ENCODE data around the gene FNIP2. TPM values are rescaled to one million over a fixed set of nuclear protein-coding genes. Genes with fewer than 3 reads are reported as not detected.
A peak's percentile ranks its signal among the peaks of the same experiment; 100 is the strongest.

FNIP2 gene
- total and polyA plus RNA-seq, 10 of the 15 experiments (the other 5 are each of a cell fraction or from before 2014, with no cell fraction given): 0.03 to 0.38 (median 0.15) TPM

GRCh38 chr4:158776106-158776505, 7.3 kb downstream of the FNIP2 start (continued):
- TF ChIP-seq E2F8 (IDR thresholded peaks at IDR 0.05; ENCODE audit: low read depth, partially characterized antibody): no peak
- no peak for TF ChIP-seq HCFC1 (IDR thresholded peaks at IDR 0.05; ENCODE audit: low read length)
- no peak for TF ChIP-seq WRNIP1 (IDR thresholded peaks at IDR 0.05; ENCODE audit: borderline replicate concordance, low read depth, low read length)
- no peak for TF ChIP-seq ZNF207 (IDR thresholded peaks at IDR 0.05; ENCODE audit: borderline replicate concordance)
- no peak for TF ChIP-seq CREB1 (IDR thresholded peaks at IDR 0.05; ENCODE audit: low read depth)

- 66% methylated on average over 6 of the region's 6 CpGs for WGBS (ENCODE audit: insufficient coverage, insufficient replicate concordance, low lambda C conversion rate, missing lambda C conversion rate)
- H4K20me1 ChIP-seq (ENCODE audit: control insufficient read depth, insufficient read depth): no peaks in the 10 kb centered on the region
- no peak overlapping the region for H3K27ac ChIP-seq (ENCODE audit: control insufficient read depth, insufficient read depth)
- ChIA-PET SMC1A (ENCODE audit: uncharacterized antibody, unreplicated experiment) (interaction anchor here (0.9 to 2.5 kb wide), 6 partner anchors 28 to 74 kb away, joined by 3 to 11 read pairs (median 5); no protein-coding TSS in a partner anchor), POLR2A (no interaction called here), CTCF (interaction anchor here (1.5 to 3.0 kb wide), 3 partner anchors 8 to 74 kb away, joined by 4 to 10 read pairs (median 8); partner anchors contain the start of gene FNIP2), RAD21 (ENCODE audit: unreplicated experiment) (interaction anchor here (1.0 to 1.6 kb wide), 3 partner anchors 18 to 50 kb away, joined by 3 to 4 read pairs (median 3); no protein-coding TSS in a partner anchor)
- H3K9ac ChIP-seq (ENCODE audit: control insufficient read depth, insufficient read depth, low read length): no peak overlapping the region
- no TSS peak for BruUV-seq (replicated peaks)
- H3K4me3 ChIP-seq: no peak overlapping the region
- H3K4me1 ChIP-seq (ENCODE audit: control insufficient read depth, insufficient read depth, low read length): peaks cover 10% of the 10 kb centered on the region; the same call in 1 of the 2 replicates
- peak overlapping the region; percentile 55 for H3K4me2 ChIP-seq (ENCODE audit: control insufficient read depth, insufficient read depth)
- H3K79me2 ChIP-seq (ENCODE audit: control insufficient read depth, insufficient read depth, low read length): peaks cover 23% of the 10 kb centered on the region
- FAIRE-seq (no peak), DNase-seq (ENCODE audit: low read depth, low spot score) (no peak), ATAC-seq (no peak)
- TF ChIP-seq RBBP5 (conservative IDR thresholded peaks at IDR 0.05) (no peak), NBN (IDR thresholded peaks at IDR 0.05) (no peak)
- H3K27me3 ChIP-seq (replicated peaks in 1 of 2; ENCODE audit: control insufficient read depth in 2 of 2, insufficient read depth in 2 of 2, low read length in 1 of 2): 0 out of 4 replicates have a peak, but pooled peaks cover 0 to 2% of the 10 kb centered on the region in 2 experiments
- H3K36me3 ChIP-seq (ENCODE audit: control insufficient read depth in 2 of 2, insufficient read depth in 2 of 2, low read length in 1 of 2): no peaks in the 10 kb centered on the region
- H3K9me3 ChIP-seq (replicated peaks; ENCODE audit: control insufficient read depth, insufficient read depth, low read length): no peaks in the 10 kb centered on the region
- in situ Hi-C loops (cut with MboI): no loop called here
- intact Hi-C loops (cut with micrococcal nuclease; ENCODE audit: unreplicated experiment): no loop called here
- no peak overlapping the region; the same call in 1 of the 2 replicates for H2AFZ ChIP-seq (ENCODE audit: control insufficient read depth, low read depth, low read length)
Observed at GRCh38 chr4:158777423-158778155, 8.8 kb downstream of the FNIP2 start.

All from GM12878 (cell line).